Transverse colon (tissue), 4 donors: ENCODE data around the gene TCHP. TPM values are rescaled to one million over a fixed set of nuclear protein-coding genes. Genes with fewer than 3 reads are reported as not detected.

ENCODE experiments used
- DNase-seq: peaks from one replicate; pipeline ENCODE4 v3.0.0-alpha.2; 2019
- H3K27ac ChIP-seq, 4 donors: fragments of 200-600 bp; sonication (generic); 2 replicates each; pipeline ENCODE4 v1.5.1; 2016 to 2018; ENCODE audit warnings: inconsistent platforms in 4 of 4
- H3K27me3 ChIP-seq: fragments of 200-600 bp; sonication (generic); 2 replicates; pipeline ENCODE4 v1.5.1; 2017; ENCODE audit warnings: inconsistent platforms
- H3K36me3 ChIP-seq, 4 donors: fragments of 200-600 bp; sonication (generic); 2 replicates each; pipeline ENCODE4 v1.5.1; 2017 to 2019; ENCODE audit warnings: inconsistent platforms in 4 of 4
- H3K4me1 ChIP-seq, 4 donors: fragments of 200-600 bp; sonication (generic); 2 replicates each; pipeline ENCODE4 v1.5.1; 2017 to 2020; ENCODE audit warnings: inconsistent platforms in 4 of 4
- H3K4me3 ChIP-seq, 4 donors: fragments of 200-600 bp; sonication (generic); 1 replicate in 1 of 4; 2 replicates in 3 of 4; pipeline versions ENCODE4 v1.5.1 to v1.6.1; 2017 to 2019; ENCODE audit warnings: inconsistent platforms in 4 of 4
- H3K9me3 ChIP-seq, 2 donors: fragments of 200-600 bp; sonication (generic); 2 replicates each; pipeline ENCODE4 v1.5.1; 2017 to 2019; ENCODE audit warnings: inconsistent platforms in 2 of 2
- CTCF ChIP-seq, 5 experiments: fragments of 200-600 bp in 3 of 5; fragments of 450-650 bp in 2 of 5; sonication (generic) in 3 of 5; IDR thresholded peaks; 1 replicate in 2 of 5; 2 replicates in 3 of 5; pipeline ENCODE4 v1.5.1; 2016 to 2017; ENCODE audit warnings: antibody characterized with exemption in 5 of 5, inconsistent platforms in 3 of 5, mild to moderate bottlenecking in 2 of 5, moderate library complexity in 1 of 5
- EP300 ChIP-seq: sonication (generic); formaldehyde crosslinking; IDR thresholded peaks from one replicate; pipeline ENCODE4 v1.6.1; 2017; ENCODE audit warnings: antibody characterized with exemption, low read depth
- POLR2A ChIP-seq: fragments of 450-650 bp; IDR thresholded peaks from one replicate; pipeline ENCODE4 v1.6.1; 2016; ENCODE audit warnings: antibody characterized with exemption, mild to moderate bottlenecking, moderate library complexity
- POLR2AphosphoS5 ChIP-seq, 3 donors: sonication (generic); formaldehyde crosslinking; IDR thresholded peaks; one replicate each; pipeline ENCODE4 v1.6.1; 2016; ENCODE audit warnings: antibody characterized with exemption in 3 of 3
- WGBS, 2 donors: methylation state at CpG; one replicate each; pipeline ENCODE4 v1.1.5; 2018; ENCODE audit warnings: low coverage in 1 of 2; 5-methylcytosine and 5-hydroxymethylcytosine counted together
- in situ Hi-C, 4 donors: fragments of 200-750 bp; cut with MboI; loops; one replicate each; pipeline versions ENCODE4 v1.15.0 to v1.15.1; 2017; ENCODE audit warnings: low sequenced_read_pairs in 3 of 4, low pct_ligation_motif_present in 1 of 4, low pct_unique_long_range_greater_than_20kb in 1 of 4
- intact Hi-C: fragments of 100-400 bp; cut with DNase I; formaldehyde crosslinking; loops from one replicate; pipeline ENCODE4 v1.15.1; 2023; ENCODE audit warnings: low total_unique reads
- total RNA-seq, 4 donors: library from RNA; depleted of rRNA; stranded (reverse); fragments of >200 nt; gene quantifications; one replicate each; pipeline ENCODE4 v1.1.0, GENCODE V29; 2016

TCHP gene
- total RNA-seq, 4 donors from 2014 or later, result 27.5 to 54.7 (median 30.7) TPM

- peaks cover 0 to 20% (median 9%) of the 10 kb centered on the region in 4 donors for H3K36me3 ChIP-seq
- in situ Hi-C loops, result loop anchor here in 1 of 4 donors (10.0 kb wide), 1 partner anchor 66 kb away; no protein-coding TSS in a partner anchor
Observed at GRCh38 chr12:109920261-109920780, 20.2 kb downstream of the TCHP start.

GRCh38 chr12:109921982-109922381, 21.9 kb downstream of the TCHP start:
- Histone ChIP-seq H3K27me3 (no peaks in the 10 kb centered on the region), H3K9me3 (no peaks in the 10 kb centered on the region), H3K4me1 (no peaks in the 10 kb centered on the region), H3K27ac (no peak overlapping the region), H3K4me3 (no peak overlapping the region), H3K36me3 (peaks cover 0 to 9% (median 3%) of the 10 kb centered on the region in 4 donors)
- WGBS, 2 donors, result 73% methylated on average over 4 of the region's 4 CpGs; no CpG with 5 or more reads in 1 of the 2 donors
- DNase-seq, result no peak
- in situ Hi-C loops, result loop anchor here in 1 of 4 donors (10.0 kb wide), 1 partner anchor 67 kb away; no protein-coding TSS in a partner anchor
- intact Hi-C loops, result no loop called here
- TF ChIP-seq POLR2A (no peak), CTCF (IDR thresholded peaks at IDR 0.05) (no peak), POLR2AphosphoS5 (IDR thresholded peaks at IDR 0.05) (no peak), EP300 (no peak)

More at GRCh38 chr12:109920261-109920780, 20.2 kb downstream of the TCHP start:
- no peak overlapping the region for H3K27ac ChIP-seq
- 91 to 92% methylated on average over 4 to 11 of the region's 11 CpGs for WGBS, 2 donors
- no peaks in the 10 kb centered on the region for H3K9me3 ChIP-seq
- DNase-seq, result no peak
- TF ChIP-seq CTCF (IDR thresholded peaks at IDR 0.05) (no peak), POLR2A (no peak), EP300 (no peak), POLR2AphosphoS5 (IDR thresholded peaks at IDR 0.05) (no peak)
- no peak overlapping the region for H3K4me3 ChIP-seq
- H3K4me1 ChIP-seq, result no peaks in the 10 kb centered on the region
- no peaks in the 10 kb centered on the region for H3K27me3 ChIP-seq
- intact Hi-C loops, result no loop called here

GRCh38 chr12:109923038-109923437, 23.0 kb downstream of the TCHP start:
- Histone ChIP-seq H3K27me3 (no peaks in the 10 kb centered on the region), H3K9me3 (no peaks in the 10 kb centered on the region), H3K4me3 (no peak overlapping the region), H3K27ac (no peak overlapping the region), H3K4me1 (no peaks in the 10 kb centered on the region), H3K36me3 (peaks cover 0 to 5% (median 2%) of the 10 kb centered on the region in 4 donors)
- no peak for TF ChIP-seq EP300
- no peak for TF ChIP-seq POLR2AphosphoS5 (IDR thresholded peaks at IDR 0.05)
- TF ChIP-seq CTCF (IDR thresholded peaks at IDR 0.05), result no peak
- no peak for TF ChIP-seq POLR2A
- no peak for DNase-seq
- in situ Hi-C loops (loop anchor here in 1 of 4 donors (10.0 kb wide), 1 partner anchor 68 kb away; no protein-coding TSS in a partner anchor), intact Hi-C loops (no loop called here)
- WGBS, 2 donors, result 89% methylated on average over 5 of the region's 5 CpGs; no CpG with 5 or more reads in 1 of the 2 donors

- H3K36me3 ChIP-seq, result peaks cover 0 to 5% (median 0%) of the 10 kb centered on the region in 4 donors
- WGBS, 2 donors, result 78% methylated on average over 17 of the region's 17 CpGs; no CpG with 5 or more reads in 1 of the 2 donors
- DNase-seq, result no peak
- no peaks in the 10 kb centered on the region for H3K27me3 ChIP-seq
- no peak overlapping the region for H3K4me3 ChIP-seq
- no peaks in the 10 kb centered on the region for H3K4me1 ChIP-seq
- no peak overlapping the region for H3K27ac ChIP-seq
- intact Hi-C loops, result no loop called here
- in situ Hi-C loops, result loop anchor here in 1 of 4 donors (10.0 kb wide), 1 partner anchor 69 kb away; no protein-coding TSS in a partner anchor
- no peaks in the 10 kb centered on the region for H3K9me3 ChIP-seq
- TF ChIP-seq POLR2A (no peak), EP300 (no peak), CTCF (IDR thresholded peaks at IDR 0.05) (no peak), POLR2AphosphoS5 (IDR thresholded peaks at IDR 0.05) (no peak)
Observed at GRCh38 chr12:109923481-109924245, 23.6 kb downstream of the TCHP start.
